Heart left ventricle (tissue), 16 donors: ENCODE measurements around the gene PGAP1. TPM values are rescaled to one million over a fixed set of nuclear protein-coding genes. Genes with fewer than 3 reads are reported as not detected.

ENCODE experiments used
- ATAC-seq, 4 donors: fragments of 200-7000 bp; cut with Tn5 transposase; one replicate each; pipeline ENCODE4 v1.9.1; 2020 to 2022; ENCODE audit warnings: moderate library complexity in 4 of 4, mild to moderate bottlenecking in 3 of 4, moderate number of reproducible peaks in 1 of 4
- DNase-seq, 5 donors: peaks; one replicate each; pipeline ENCODE4 v3.0.0-alpha.2; 2020
- H3K27ac ChIP-seq, 12 donors: fragments of 200-600 bp; sonication (generic) in 4 of 12; one replicate each; pipeline versions ENCODE4 v1.5.0 to v1.8.0; 2016 to 2022; ENCODE audit warnings: mild to moderate bottlenecking in 2 of 12
- H3K27me3 ChIP-seq, 9 donors: fragments of 200-600 bp; sonication (generic) in 2 of 9; one replicate each; pipeline versions ENCODE4 v1.5.1 to v1.8.0; 2016 to 2022; ENCODE audit warnings: mild to moderate bottlenecking in 3 of 9
- H3K36me3 ChIP-seq, 9 donors: fragments of 200-600 bp; sonication (generic) in 2 of 9; one replicate each; pipeline versions ENCODE4 v1.5.0 to v1.8.0; 2018 to 2022; ENCODE audit warnings: mild to moderate bottlenecking in 2 of 9
- H3K4me1 ChIP-seq, 12 donors: fragments of 200-600 bp; sonication (generic) in 4 of 12; one replicate each; pipeline versions ENCODE4 v1.5.0 to v1.8.0; 2016 to 2022; ENCODE audit warnings: mild to moderate bottlenecking in 3 of 12
- H3K4me3 ChIP-seq, 12 donors: fragments of 200-600 bp; sonication (generic) in 4 of 12; one replicate each; pipeline versions ENCODE4 v1.5.0 to v1.8.0; 2017 to 2022; ENCODE audit warnings: mild to moderate bottlenecking in 9 of 12, moderate library complexity in 4 of 12
- H3K9me3 ChIP-seq, 12 donors: fragments of 200-600 bp; sonication (generic) in 4 of 12; one replicate each; pipeline versions ENCODE4 v1.5.0 to v1.8.0; 2016 to 2022; ENCODE audit warnings: mild to moderate bottlenecking in 1 of 12
- CTCF ChIP-seq, 12 donors: fragments of 200-600 bp; sonication (generic) in 4 of 12; IDR thresholded peaks; one replicate each; pipeline versions ENCODE4 v1.5.0 to v1.8.0; 2018 to 2022; ENCODE audit warnings: antibody characterized with exemption in 12 of 12, mild to moderate bottlenecking in 5 of 12
- POLR2A ChIP-seq, 2 donors: fragments of 450-650 bp; IDR thresholded peaks; one replicate each; pipeline ENCODE4 v1.6.1; 2017; ENCODE audit warnings: antibody characterized with exemption in 2 of 2, mild to moderate bottlenecking in 2 of 2, moderate library complexity in 2 of 2
- WGBS, 4 donors: extraction: QIAGEN DNeasy Blood & Tissue Kit in 2 of 4; methylation state at CpG; one replicate each; pipeline versions ENCODE4 v1.1.5 to v1.1.7; 2013 to 2018; 5-methylcytosine and 5-hydroxymethylcytosine counted together
- intact Hi-C, 10 donors: fragments of 100-400 bp; cut with DNase I; formaldehyde crosslinking; loops; one replicate each; pipeline versions ENCODE4 v1.11.1 to v1.14.2; 2022
- polyA plus RNA-seq, 2 donors: library from polyadenylated mRNA; stranded (reverse); fragments of 200-250 nt; gene quantifications; one replicate each; pipeline ENCODE4 v1.2.3, GENCODE V29; 2013
- total RNA-seq, 9 donors: library from RNA; depleted of rRNA in 2 of 9; stranded (reverse); fragments of >200 nt in 2 of 9; fragmentation: NEBNext Ultra II Directional in 3 of 9; extraction: Animal tissue kit (Norgen Biotek cat#: 25700) in 3 of 9; gene quantifications; one replicate each; pipeline versions ENCODE4 v1.1.0 to v1.2.4, GENCODE V29; 2016 to 2023
- donor health status: ischemic (EF 13 %, LVEDD 7.1; RV severe dilation, severe dysfunction).
- donor health status: healthy with polysubstance abuse.
- donor health status: DM: no; HTN: yes; CAD: no.
- donor health status: DM: no; HTN: no; CAD: no.
- donor health status: ischemic (EF 25% LVEDD 6.9; RV normal size, moderate dysfunction).
- donor health status: ischemic (EF 25% LVEDD 5.7; RV mildly dilated, moderate dysfunction).
- donor health status: healthy.
- donor health status: DM: yes; HTN: yes; CAD: no.
- donor health status: ischemic (EF 35%, LVEDD 5.7; RV mildly dilated, moderate dysfunction).
- donor health status: nonischemic (EF 11% LVEDD 7.7; RV severe dilation, severe dysfunction).
- donor health status: DM: yes; HTN: yes; CAD: no.
- donor health status: PGD.
- donor health status: ischemic (EF 29% LVEDD 5.4; RV normal size, mild dysfunction).
- donor health status: nonischemic (EF 23%, LVEDD 6.1; RV moderate dilation, normal function).

The PGAP1 gene
- total and polyA plus RNA-seq, 11 donors, result 1.2 to 8.8 (median 5.2) TPM

- DNase-seq (no peak), ATAC-seq (no peak)
- no peak for TF ChIP-seq CTCF (IDR thresholded peaks at IDR 0.05)
- no peak for TF ChIP-seq POLR2A (IDR thresholded peaks at IDR 0.05)
- Histone ChIP-seq H3K27me3 (no peaks in the 10 kb centered on the region), H3K9me3 (no peaks in the 10 kb centered on the region), H3K27ac (no peak overlapping the region), H3K4me3 (no peak overlapping the region), H3K4me1 (no peaks in the 10 kb centered on the region), H3K36me3 (no peaks in the 10 kb centered on the region)
- 90 to 95% (median 93%) methylated on average over 5 of the region's 5 CpGs for WGBS, 4 donors
- intact Hi-C loops, result no loop called here
These were observed 27.5 kb upstream of the PGAP1 start for GRCh38 chr2:196954001-196954400.

GRCh38 chr2:196952936-196953335 is 26.4 kb upstream of the PGAP1 start:
- H3K27ac ChIP-seq, result no peak overlapping the region
- intact Hi-C loops, result no loop called here
- H3K9me3 ChIP-seq, result no peaks in the 10 kb centered on the region
- H3K4me3 ChIP-seq, result no peak overlapping the region
- DNase-seq (no peak), ATAC-seq (no peak)
- no peaks in the 10 kb centered on the region for H3K27me3 ChIP-seq
- no peaks in the 10 kb centered on the region for H3K36me3 ChIP-seq
- WGBS, 4 donors, result 88 to 94% (median 90%) methylated on average over 2 of the region's 2 CpGs
- H3K4me1 ChIP-seq, result no peaks in the 10 kb centered on the region
- no peak for TF ChIP-seq POLR2A (IDR thresholded peaks at IDR 0.05)
- no peak for TF ChIP-seq CTCF (IDR thresholded peaks at IDR 0.05)

GRCh38 chr2:196951973-196952372 is 25.5 kb upstream of the PGAP1 start:
- TF ChIP-seq POLR2A (IDR thresholded peaks at IDR 0.05), result no peak
- TF ChIP-seq CTCF (IDR thresholded peaks at IDR 0.05), result no peak
- no peak overlapping the region for H3K4me3 ChIP-seq
- H3K9me3 ChIP-seq, result no peaks in the 10 kb centered on the region
- no peaks in the 10 kb centered on the region for H3K27me3 ChIP-seq
- H3K4me1 ChIP-seq, result no peaks in the 10 kb centered on the region
- intact Hi-C loops, result no loop called here
- no peak overlapping the region for H3K27ac ChIP-seq
- 64 to 76% (median 72%) methylated on average over 2 of the region's 2 CpGs for WGBS, 4 donors
- no peak for DNase-seq
- ATAC-seq, result no peak
- H3K36me3 ChIP-seq, result no peaks in the 10 kb centered on the region

- Histone ChIP-seq H3K36me3 (no peaks in the 10 kb centered on the region), H3K4me1 (no peaks in the 10 kb centered on the region), H3K4me3 (no peak overlapping the region), H3K9me3 (no peaks in the 10 kb centered on the region), H3K27ac (no peak overlapping the region), H3K27me3 (no peaks in the 10 kb centered on the region)
- DNase-seq (no peak), ATAC-seq (no peak)
- intact Hi-C loops, result no loop called here
- TF ChIP-seq CTCF (IDR thresholded peaks at IDR 0.05), result no peak
- no peak for TF ChIP-seq POLR2A (IDR thresholded peaks at IDR 0.05)
- 50 to 68% (median 61%) methylated on average over 4 to 5 of the region's 5 CpGs for WGBS, 4 donors
These were observed 22.6 kb upstream of the PGAP1 start for GRCh38 chr2:196949116-196949515.
